GM18507 (cell line): Measurements from ENCODE around the gene ITLN2.
"Not testable (repeated sequence)": the region's sequence is repeated elsewhere in the genome, so short reads cannot be mapped to it uniquely, and the experiment has no call there.

Experiments
- DNase-seq: peaks from one replicate; pipeline ENCODE4 v3.0.0; 2011; ENCODE audit warnings: low read depth; ENCODE audit not compliant: insufficient read length; ENCODE audit errors: extremely low spot score
- FAIRE-seq: peaks from 2 replicates; lab custom pipeline; 2011; peaks lifted over from hg19 to GRCh38; lab: Jason Lieb, UNC

The ITLN2 gene

DNA sequence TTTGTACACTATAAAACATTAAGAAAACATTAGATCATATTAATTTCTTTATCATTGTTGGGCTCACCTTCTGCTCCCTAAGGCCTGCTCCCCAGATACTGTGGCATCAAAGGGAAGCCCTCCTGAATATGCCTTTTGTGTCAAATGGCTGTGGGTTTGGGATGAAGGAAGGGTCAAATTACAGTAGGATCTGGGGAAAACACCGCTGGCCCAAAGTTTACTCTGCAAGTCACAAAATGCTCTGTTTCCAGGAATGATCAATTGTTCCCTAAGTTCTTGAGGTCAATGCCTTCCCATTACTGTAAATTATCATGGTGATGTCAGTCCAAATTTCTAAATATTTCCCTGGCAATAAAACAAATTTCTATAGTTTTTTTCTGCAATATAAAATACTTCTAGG lies 6.8 kb upstream of the ITLN2 start:
- FAIRE-seq (no peak), DNase-seq (no peak)

DNA sequence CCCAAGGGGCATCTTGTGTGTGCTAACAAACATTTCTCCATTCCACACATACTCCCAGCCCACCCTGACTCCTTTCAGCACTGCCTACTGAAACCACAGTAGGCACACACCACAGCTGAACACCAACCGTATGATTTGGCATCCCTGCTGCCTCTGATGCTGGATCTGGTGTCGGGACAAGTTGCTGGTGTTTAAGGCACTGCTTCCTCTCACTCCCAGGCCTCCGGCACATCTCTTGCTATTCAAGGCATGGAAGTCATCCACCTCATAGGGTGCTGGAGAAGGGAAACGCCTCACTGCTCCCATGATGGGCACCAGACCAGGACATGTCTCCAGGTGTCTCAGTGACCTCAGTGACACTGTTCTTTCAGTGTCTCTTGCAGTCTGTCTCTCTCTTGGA lies 2.4 kb upstream of the ITLN2 start:
- FAIRE-seq (peak; percentile 41), DNase-seq (no peak)

DNA sequence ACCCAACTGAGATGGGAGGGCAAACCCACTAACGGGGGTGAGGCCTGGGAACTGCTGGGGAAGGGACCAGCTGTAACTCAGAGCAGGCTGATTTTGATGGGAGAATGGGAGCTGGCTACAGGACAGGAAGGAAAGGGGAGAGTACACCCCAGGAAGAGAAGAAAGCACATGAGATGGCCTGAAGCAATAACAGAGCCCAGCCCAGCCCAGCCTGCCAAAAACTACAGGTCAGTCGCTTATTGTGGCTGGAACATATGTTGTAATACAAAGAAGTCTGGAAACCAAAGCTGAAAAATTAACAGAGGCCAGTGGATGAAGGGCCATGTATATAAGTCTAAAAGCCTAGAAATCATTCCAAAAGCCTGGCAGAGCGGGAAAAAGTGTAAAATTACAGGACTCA lies 1.6 kb downstream of the ITLN2 start:
- DNase-seq (no peak), FAIRE-seq (no peak)

DNA sequence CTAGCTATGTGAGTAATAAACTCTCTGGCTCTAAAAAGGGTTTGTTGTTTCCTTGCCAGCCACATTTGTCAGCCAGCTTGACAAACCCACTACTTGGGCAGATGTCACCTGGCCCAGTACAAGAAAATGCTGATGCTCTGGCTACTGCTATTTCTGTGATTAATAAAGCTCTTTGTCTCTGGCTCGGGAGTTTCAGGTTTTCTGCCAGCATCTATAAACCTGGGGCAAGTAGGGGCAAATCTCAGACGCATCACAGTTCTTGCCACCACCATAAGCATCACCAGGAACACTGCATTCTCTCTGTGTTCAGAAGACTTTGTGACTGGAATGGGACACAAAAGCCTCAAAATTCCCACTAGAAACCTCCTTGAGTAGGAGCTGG lies 2.5 kb downstream of the ITLN2 start:
- DNase-seq (no peak), FAIRE-seq (no peak)

DNA sequence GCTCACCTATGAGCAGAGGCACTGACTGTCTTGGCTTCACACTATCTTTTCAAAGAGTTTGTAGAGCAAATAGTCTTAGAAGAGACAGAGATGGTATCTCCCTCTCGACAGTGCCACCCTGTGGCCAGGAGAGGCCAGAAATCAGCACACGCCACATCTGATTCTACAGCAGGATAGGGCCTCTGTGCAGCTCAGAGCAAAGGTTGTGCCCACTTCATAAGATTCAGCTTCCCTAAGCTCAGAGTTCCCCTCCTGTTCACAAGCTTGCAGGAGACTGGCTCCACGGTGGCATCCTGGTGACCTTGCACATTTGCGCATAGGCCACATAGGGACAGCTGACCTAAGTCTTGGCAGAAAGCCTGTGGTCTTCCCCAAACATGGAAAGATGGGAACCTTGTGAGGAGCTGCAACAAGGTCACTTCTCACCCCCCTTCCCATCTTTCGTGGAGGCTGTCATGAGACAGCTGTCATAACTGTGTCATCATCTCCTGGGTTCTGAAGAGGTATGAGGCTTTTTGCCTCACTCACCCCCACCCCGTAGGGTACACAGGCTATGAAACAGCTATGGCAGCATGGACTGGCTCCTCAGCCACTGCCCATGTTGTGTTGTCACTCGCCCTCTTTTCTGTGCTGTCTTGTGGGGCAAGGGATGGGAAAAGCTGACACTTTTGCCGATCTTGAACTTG lies 3.0 kb downstream of the ITLN2 start:
- DNase-seq (peak; percentile 64), FAIRE-seq (peak; percentile 80)

DNA sequence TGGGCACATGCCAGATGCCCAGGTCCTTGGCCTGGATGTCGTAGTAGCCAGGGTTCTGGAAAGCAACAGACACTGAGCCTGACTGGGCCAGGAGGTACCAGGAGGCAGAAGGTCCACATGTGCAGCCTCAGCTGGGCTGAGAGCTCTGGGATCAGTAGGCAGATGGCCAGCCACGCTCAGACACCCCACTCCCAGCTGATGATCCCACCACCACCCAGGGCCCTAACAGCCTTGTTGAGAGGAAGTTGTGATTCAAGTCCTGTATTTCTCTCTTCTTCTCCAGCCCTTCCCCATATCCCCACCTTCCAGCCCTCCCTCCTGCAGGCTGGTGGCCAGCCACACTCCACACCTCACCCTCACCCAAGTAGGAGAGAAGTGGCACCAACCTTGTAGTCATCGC lies 4.0 kb downstream of the ITLN2 start:
- DNase-seq = no peak
- no peak for FAIRE-seq

DNA sequence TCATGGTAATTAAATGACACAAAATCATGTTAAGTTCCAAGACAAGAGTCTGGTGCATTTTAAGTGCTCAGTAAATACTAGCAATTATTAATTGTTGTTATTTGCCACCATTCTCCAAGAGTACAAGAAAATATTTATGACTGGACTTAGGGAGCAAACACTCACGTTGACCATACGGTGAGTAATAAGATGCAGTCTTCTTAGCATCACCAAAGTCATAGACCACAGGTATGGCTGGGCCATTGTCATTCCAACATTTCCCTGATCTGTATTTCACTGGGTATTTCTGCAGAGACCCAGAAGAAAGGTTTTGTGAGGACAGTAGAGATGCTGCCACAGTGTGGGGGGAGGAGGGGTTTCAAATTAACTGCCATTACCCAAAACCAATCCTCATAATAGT lies 4.7 kb downstream of the ITLN2 start:
- DNase-seq = no peak
- no peak for FAIRE-seq

DNA sequence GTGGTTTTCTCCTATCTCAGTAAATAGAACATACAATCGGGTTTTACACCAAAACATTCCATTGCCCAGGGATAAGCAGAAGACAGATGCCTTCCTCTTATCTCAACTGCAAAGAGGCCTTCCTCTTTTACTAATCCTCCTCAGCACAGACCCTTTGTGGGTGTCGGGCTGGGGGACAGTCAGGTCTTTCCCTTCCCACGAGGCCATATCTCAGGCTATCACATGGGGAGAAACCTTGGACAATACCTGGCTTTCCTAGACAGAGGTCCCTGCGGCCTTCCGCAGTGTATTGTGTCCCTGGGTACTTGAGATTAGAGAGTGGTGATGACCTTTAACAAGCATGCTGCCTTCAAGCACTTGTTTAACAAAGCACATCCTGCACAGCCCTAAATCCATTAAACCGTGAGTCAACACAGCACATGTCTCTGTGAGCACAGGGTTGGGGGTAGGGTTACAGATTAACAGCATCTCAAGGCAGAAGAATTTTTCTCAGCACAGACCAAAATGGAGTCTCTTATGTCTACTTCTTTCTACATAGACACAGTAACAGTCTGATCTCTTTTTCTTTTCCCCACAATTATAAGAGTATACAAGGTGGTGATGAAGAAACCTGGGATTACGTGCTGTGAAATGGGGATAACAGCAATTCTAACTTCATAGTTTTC lies 5.3 kb downstream of the ITLN2 start:
- not testable (repeated sequence) for DNase-seq, FAIRE-seq

DNA sequence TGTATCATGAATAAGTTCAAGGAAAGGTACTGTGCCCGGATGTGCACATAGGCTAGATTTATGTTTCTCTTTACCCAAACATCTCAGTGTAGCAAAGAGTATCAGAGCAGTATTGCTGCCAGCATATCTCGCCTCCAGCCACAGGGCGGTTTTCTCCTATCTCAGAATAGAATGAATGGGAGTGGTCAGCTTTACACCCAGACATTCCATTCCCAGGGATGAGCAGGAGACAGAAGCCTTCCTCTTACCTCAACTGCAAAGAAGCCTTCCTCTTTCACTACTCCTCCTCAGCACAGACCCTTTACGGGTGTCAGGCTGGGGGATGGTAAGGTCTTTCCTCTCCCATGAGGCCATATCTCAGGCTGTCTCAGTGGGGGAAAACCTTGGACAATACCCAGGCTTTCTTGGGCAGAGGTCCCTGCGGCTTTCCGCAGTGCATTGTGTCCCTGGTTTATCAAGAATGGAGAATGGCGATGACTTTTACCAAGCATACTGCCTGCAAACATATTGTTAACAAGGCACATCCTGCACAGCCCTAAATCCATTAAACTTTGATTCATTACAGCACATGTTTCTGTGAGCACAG lies 7.3 kb downstream of the ITLN2 start:
- not testable (repeated sequence) for DNase-seq, FAIRE-seq

DNA sequence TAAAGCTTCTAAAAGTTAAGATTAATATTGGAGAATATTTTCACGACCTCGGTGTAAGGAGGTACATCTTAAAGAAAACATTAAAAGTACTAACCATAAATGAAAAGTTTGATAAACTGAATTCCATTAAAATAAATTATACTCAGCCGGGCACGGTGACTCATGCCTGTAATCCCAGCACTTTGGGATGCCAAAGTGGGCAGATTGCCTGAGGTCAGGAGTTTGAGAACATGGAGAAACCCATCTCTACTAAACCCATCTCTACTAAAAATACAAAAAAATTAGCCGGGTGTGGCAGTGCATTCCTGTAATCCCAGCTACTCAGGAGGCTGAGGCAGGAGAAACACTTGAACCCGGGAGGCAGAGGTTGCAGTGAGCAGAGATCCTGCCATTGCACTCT lies 8.7 kb downstream of the ITLN2 start:
- FAIRE-seq, DNase-seq: not testable (repeated sequence)

DNA sequence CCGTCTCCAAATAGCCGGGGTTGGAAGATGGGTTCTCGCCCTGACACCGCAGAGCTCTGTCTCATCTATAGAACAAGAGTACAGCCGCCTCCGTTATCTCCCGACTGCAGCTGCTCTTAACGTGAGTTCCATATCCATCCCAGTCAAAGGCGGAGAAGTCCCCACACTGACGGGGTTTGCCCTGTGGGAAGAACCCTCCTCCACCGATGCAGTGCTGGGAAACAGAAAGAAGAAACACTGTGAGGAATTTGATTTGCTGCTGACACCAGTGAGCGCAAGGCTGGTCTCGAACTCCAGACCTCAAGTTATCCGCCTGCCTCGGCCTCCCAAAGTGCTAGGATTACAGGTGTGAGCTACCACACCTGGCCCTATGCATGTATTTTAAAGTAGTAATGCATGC lies 9.5 kb downstream of the ITLN2 start:
- no peak for FAIRE-seq
- no peak for DNase-seq

DNA sequence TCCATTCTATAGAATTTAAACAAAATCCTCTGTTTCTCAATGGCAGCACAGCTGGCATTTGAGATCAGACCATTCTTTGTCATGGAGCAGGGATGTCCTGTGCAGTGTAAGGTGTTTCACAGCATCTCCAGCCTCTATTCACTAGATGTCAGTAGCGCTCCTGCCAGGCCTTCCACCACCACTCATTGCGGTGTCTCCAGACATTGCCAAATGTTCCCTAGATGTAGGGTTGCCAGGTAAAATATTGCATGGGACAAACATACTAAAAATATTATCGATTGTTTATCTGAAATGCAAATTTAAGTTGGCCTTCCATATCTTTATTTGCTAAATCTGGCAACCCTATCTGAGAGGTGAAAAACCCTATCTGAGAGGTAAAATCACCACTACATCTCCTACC lies 11.7 kb downstream of the ITLN2 start:
- FAIRE-seq = no peak
- DNase-seq = no peak

DNA sequence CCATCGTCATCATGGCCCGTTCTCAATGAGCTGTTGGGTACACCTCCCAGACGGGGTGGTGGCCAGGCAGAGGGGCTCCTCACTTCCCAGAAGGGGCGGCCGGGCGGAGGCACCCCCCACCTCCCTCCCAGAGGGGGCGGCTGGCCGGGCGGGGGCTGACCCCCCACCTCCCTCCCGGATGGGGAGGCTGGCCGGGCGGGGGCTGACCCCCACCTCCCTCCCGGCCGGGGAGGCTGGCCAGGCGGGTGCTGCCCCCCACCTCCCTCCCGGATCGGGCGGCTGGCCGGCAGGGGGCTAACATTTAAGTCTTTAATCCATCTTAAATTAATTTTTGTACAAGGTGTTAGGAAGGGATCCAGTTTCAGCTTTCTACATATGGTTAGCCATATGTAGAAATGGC lies 17.9 kb downstream of the ITLN2 start:
- not testable (repeated sequence) for DNase-seq, FAIRE-seq

DNA sequence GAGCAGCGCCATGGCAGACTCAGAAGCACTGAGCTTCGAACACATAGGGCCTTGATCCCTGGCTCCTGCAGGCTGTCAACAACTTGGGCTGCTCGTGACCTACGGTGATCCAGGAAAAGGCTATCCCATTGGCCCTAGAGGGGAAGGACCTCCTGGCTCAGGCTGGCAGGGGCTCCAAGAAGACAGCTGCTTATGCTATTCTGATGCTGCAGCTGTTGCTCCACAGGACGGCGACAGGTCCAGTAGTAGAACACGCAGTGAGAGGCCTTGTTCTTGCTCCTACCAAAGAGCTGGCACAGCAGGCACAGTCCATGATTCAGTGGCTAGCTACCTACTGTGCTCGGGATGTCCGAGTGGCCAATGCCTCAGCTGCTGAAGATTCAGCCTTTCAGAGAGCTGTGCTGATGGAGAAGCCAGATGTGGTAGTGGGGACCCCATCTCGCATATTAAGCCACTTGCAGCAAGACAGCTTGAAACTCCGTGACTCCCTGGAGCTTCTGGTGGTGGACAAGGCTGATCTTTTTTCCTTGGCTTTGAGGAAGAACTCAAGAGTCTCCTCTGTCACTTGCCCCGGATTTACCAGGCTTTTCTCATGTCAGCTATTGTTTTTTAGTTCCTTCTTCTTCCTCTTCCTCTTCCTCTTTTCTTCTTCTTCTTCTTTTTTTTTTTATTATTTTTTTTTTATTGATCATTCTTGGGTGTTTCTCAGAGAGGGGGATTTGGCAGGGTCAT lies 18.9 kb downstream of the ITLN2 start:
- FAIRE-seq (no peak), DNase-seq (no peak)

DNA sequence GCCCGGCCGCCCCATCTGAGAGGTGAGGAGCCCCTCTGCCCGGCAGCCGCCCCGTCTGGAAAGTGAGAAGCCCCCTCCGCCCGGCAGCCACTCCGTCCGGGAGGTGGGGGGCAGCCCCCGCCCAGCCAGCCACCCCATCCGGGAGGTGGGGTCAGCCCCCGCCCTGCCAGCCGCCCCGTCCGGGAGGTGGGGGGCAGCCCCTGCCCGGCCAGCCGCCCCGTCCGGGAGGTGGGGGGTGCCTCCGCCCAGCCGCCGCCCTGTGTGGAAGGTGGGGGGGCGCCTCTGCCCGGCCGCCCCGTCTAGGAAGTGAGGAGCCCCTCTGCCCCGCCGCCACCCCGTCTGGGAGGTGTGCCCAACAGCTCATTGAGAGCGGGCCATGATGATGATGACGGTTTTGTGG lies 21.3 kb downstream of the ITLN2 start:
- not testable (repeated sequence) for FAIRE-seq, DNase-seq

DNA sequence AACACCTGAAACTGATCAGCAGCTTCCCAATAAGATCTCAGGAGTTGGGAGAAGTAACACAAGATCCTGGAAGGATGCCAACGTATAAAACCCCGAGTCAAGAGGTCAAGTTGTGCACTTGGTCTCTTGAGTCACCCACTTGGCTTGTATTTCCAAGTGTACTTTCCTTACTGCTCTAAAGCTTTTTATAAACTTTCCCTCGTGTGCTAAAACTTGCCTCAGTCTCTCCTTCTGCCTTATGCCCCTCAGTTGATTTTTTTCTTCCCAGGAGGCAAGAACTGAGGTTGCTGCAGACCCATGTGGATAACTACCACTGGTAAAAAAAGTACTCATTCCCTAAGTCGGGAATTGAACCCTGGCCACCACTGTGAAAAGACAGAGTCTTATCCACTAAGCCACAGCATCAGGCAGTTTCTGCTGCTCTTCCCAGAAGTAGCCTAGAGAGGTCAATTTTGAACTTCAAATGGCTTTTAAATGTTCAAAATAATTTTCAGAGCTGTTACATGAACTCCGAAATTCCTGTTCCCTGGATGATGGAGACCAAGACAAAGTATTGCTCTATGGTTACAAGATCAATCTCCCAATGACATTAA lies 28.9 kb downstream of the ITLN2 start:
- DNase-seq = no peak
- FAIRE-seq = no peak

DNA sequence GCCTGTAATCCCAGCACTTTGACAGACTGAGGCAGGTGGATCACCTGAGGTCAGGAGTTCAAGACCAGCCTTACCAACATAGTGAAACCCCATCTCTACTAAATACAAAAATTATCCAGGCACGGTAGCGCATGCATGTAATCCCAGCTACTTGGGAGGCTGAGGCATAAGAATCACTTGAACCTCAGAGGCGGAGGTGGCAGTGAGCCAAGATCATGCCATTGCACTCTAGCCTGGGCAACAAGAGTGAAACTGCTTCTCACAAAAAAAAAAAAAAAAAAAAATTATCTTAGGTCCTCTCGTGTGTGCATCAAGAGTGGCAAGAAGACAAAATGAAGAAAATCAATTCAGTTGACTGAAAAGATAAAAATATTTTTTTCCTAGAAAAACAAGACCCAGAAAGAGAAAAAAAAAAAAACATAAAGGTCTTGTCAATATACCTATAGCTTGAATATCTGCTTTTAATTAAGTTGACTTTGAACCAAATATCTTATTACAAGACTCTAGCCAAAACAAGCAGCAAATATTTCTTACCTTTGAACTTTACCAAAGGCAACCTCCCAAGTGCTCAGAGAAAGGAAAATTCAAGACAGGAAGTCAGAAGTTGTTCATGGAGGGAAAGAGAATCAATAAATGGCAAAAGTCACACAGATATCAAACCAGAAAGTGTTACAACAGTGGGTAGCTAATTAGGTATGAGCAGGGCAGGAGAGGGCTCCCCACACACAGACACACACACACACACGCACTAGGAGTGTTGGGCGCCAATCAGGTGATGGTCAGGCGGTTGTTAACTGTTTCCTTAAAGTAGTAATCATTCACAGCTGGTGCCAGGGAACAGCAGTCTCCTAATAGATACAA lies 29.6 kb downstream of the ITLN2 start:
- DNase-seq (no peak), FAIRE-seq (no peak)

DNA sequence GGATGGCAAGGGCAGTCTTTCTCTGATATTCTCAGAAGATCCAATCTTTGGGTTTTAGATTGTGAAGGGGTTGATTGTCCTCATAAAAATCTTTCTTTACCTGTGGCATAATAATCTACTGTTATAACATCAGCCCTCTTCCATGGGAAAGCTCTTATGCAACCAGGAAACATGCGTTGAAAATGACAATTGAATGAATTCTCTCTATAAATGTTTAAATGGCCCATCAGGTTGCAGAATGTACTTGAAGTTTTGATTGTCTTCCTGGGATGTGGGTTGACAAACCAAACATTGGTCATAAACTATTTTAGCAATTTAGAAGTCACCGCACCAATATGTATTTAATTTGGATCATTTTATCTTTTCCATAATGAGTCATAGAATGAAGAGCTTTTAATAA lies 37.9 kb downstream of the ITLN2 start:
- DNase-seq (no peak), FAIRE-seq (no peak)

DNA sequence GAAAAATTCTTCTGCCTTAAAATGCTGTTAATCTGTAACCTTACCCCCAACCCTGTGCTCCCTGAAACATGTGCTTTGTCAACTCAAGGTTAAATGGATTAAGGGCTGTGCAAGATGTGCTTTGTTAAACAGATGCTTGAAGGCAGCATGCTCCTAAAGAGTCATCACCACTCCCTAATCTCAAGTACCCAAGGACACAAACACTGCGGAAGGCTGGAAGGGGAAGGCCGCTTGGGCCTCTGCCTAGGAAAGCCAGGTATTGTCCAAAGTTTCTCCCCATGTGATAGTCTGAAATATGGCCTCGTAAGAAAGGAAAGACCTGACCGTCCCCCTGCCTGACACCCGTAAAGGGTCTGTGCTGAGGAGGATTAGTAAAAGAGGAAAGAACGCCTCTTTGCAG lies 41.4 kb downstream of the ITLN2 start:
- not testable (repeated sequence) for FAIRE-seq, DNase-seq
